ENCODE measurements around the gene WWOX. TPM values are rescaled to one million over a fixed set of nuclear protein-coding genes. Genes with fewer than 3 reads are reported as not detected.
A peak's percentile ranks its signal among the peaks of the same experiment; 100 is the strongest.

The WWOX gene
- total RNA-seq, 3 donors from 2014 or later (not counting 1 experiment from before 2014, with no cell fraction given) = 21.0 to 29.8 (median 27.0) TPM

- Histone ChIP-seq H3K4me1 (ENCODE audit: control insufficient read depth, insufficient read depth, low read length) (peaks cover 40% of the 10 kb centered on the region), H3K4me3 (ENCODE audit: low read length) (no peak overlapping the region), H3K27me3 (ENCODE audit: control insufficient read depth, insufficient read depth, low read length) (no peaks in the 10 kb centered on the region), H3K9me3 (ENCODE audit: control insufficient read depth, insufficient read depth, low read length) (peaks cover 12% of the 10 kb centered on the region), H3K36me3 (ENCODE audit: control insufficient read depth, insufficient read depth, low read length) (no peaks in the 10 kb centered on the region), H3K27ac (ENCODE audit: low read length) (no peak overlapping the region)
- DNase-seq (no peak), ATAC-seq (no peak)
- 95% methylated on average over 8 of the region's 8 CpGs for WGBS (ENCODE audit: insufficient coverage)
- Mint-ChIP-seq H3K27ac (no peak overlapping the region), H3K27me3 (ENCODE audit: low read depth in 2 of 2) (no peaks in the 10 kb centered on the region), H3K9me3 (peaks cover 0 to 2% of the 10 kb centered on the region in 2 donors), H3K4me1 (peaks cover 52 to 56% of the 10 kb centered on the region in 2 donors), H3K4me3 (no peak overlapping the region), H3K36me3 (peaks cover 13% of the 10 kb centered on the region)
- no peak for TF ChIP-seq CTCF (IDR thresholded peaks at IDR 0.05)
- intact Hi-C loops (cut with micrococcal nuclease) = no loop called here
Observed at GRCh38 chr16:79191933-79192332, 1092.5 kb downstream of the WWOX start.

GRCh38 chr16:79192904-79193303 is 1093.5 kb downstream of the WWOX start:
- Histone ChIP-seq H3K27ac (ENCODE audit: low read length) (no peak overlapping the region), H3K4me3 (ENCODE audit: low read length) (no peak overlapping the region), H3K36me3 (ENCODE audit: control insufficient read depth, insufficient read depth, low read length) (no peaks in the 10 kb centered on the region), H3K4me1 (ENCODE audit: control insufficient read depth, insufficient read depth, low read length) (peaks cover 36% of the 10 kb centered on the region), H3K27me3 (ENCODE audit: control insufficient read depth, insufficient read depth, low read length) (no peaks in the 10 kb centered on the region), H3K9me3 (ENCODE audit: control insufficient read depth, insufficient read depth, low read length) (peaks cover 9% of the 10 kb centered on the region)
- 50% methylated on average over 2 of the region's 2 CpGs for WGBS (ENCODE audit: insufficient coverage)
- Mint-ChIP-seq H3K27ac (peak overlapping the region in 1 of 2 donors; percentile 87), H3K4me3 (no peak overlapping the region), H3K27me3 (ENCODE audit: low read depth in 2 of 2) (no peaks in the 10 kb centered on the region), H3K36me3 (peaks cover 10% of the 10 kb centered on the region), H3K4me1 (peaks cover 48 to 60% of the 10 kb centered on the region in 2 donors), H3K9me3 (peaks cover 0 to 2% of the 10 kb centered on the region in 2 donors)
- TF ChIP-seq CTCF (IDR thresholded peaks at IDR 0.05) = no peak
- no peak for DNase-seq
- intact Hi-C loops (cut with micrococcal nuclease) = no loop called here
- no peak for ATAC-seq

- H3K27ac Mint-ChIP-seq = peak overlapping the region; percentile 84 to 87
- H3K4me3 ChIP-seq (ENCODE audit: low read length) = no peak overlapping the region
- intact Hi-C loops (cut with micrococcal nuclease) = loop anchor here (2.0 kb wide), 1 partner anchor 17 kb away; no protein-coding TSS in a partner anchor
- TF ChIP-seq CTCF (IDR thresholded peaks at IDR 0.05) = no peak
- no peaks in the 10 kb centered on the region for H3K27me3 ChIP-seq (ENCODE audit: control insufficient read depth, insufficient read depth, low read length)
- no peaks in the 10 kb centered on the region for H3K27me3 Mint-ChIP-seq (ENCODE audit: low read depth in 2 of 2)
- H3K27ac ChIP-seq (ENCODE audit: low read length) = peak overlapping the region; percentile 54
- no peaks in the 10 kb centered on the region for H3K9me3 Mint-ChIP-seq
- DNase-seq = peak; percentile 4 to 17
- peaks cover 28% of the 10 kb centered on the region for H3K4me1 ChIP-seq (ENCODE audit: control insufficient read depth, insufficient read depth, low read length)
- peaks cover 38 to 48% of the 10 kb centered on the region in 2 donors for H3K4me1 Mint-ChIP-seq
- H3K4me3 Mint-ChIP-seq = peak overlapping the region; percentile 73
- H3K36me3 ChIP-seq (ENCODE audit: control insufficient read depth, insufficient read depth, low read length) = no peaks in the 10 kb centered on the region
- 40% methylated on average over 6 of the region's 8 CpGs for WGBS (ENCODE audit: insufficient coverage)
- no peaks in the 10 kb centered on the region for H3K36me3 Mint-ChIP-seq
- ATAC-seq = peak; percentile 77 to 85 (median 80)
- no peaks in the 10 kb centered on the region for H3K9me3 ChIP-seq (ENCODE audit: control insufficient read depth, insufficient read depth, low read length)
Observed at GRCh38 chr16:79194291-79194690, 1094.8 kb downstream of the WWOX start.

- Mint-ChIP-seq H3K4me3 (peak overlapping the region; percentile 62), H3K9me3 (no peaks in the 10 kb centered on the region), H3K4me1 (peaks cover 38 to 48% of the 10 kb centered on the region in 2 donors), H3K36me3 (no peaks in the 10 kb centered on the region), H3K27me3 (ENCODE audit: low read depth in 2 of 2) (no peaks in the 10 kb centered on the region), H3K27ac (peak overlapping the region; percentile 84 to 87)
- intact Hi-C loops (cut with micrococcal nuclease) = loop anchor here (2.0 kb wide), 1 partner anchor 19 kb away; no protein-coding TSS in a partner anchor
- ATAC-seq (peak; percentile 49 to 67 (median 50)), DNase-seq (no peak)
- Histone ChIP-seq H3K27me3 (ENCODE audit: control insufficient read depth, insufficient read depth, low read length) (no peaks in the 10 kb centered on the region), H3K27ac (ENCODE audit: low read length) (no peak overlapping the region), H3K9me3 (ENCODE audit: control insufficient read depth, insufficient read depth, low read length) (no peaks in the 10 kb centered on the region), H3K4me1 (ENCODE audit: control insufficient read depth, insufficient read depth, low read length) (peaks cover 28% of the 10 kb centered on the region), H3K36me3 (ENCODE audit: control insufficient read depth, insufficient read depth, low read length) (no peaks in the 10 kb centered on the region), H3K4me3 (ENCODE audit: low read length) (no peak overlapping the region)
- TF ChIP-seq CTCF (IDR thresholded peaks at IDR 0.05) = no peak
- 12% methylated on average over 3 of the region's 4 CpGs for WGBS (ENCODE audit: insufficient coverage)
Observed at GRCh38 chr16:79195938-79196337, 1096.5 kb downstream of the WWOX start.

All from natural killer cell (primary cell).